ENCODE measurements around the gene MAGI2. TPM values are rescaled to one million over a fixed set of nuclear protein-coding genes. Genes with fewer than 3 reads are reported as not detected.

Gene MAGI2
- total RNA-seq, 1 experiment from 2014 or later: 14.3 TPM

DNA sequence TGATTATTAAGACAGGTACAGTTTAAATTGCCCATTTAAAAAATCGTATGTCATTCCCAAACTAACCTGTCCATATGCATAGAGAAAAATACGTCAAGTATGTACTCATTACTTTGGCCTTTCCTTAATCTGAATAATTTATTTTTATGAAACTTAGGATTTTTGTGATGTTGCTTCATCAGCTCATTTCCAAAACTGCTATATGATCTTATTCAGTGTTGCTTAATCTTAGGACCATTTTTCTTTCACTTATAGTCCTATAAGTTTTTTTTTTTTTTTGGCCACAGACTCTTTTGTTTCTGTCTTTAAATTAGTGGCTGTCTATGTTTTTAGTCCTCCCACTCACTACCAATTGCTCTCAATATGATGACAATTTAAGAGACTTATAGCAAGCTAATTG lies 1309.8 kb downstream of the MAGI2 start:
- no peaks in the 10 kb centered on the region for H3K79me1 ChIP-seq (ENCODE audit: insufficient read depth, low read depth, low read length, poor library complexity, severe bottlenecking)
- no peaks in the 10 kb centered on the region for H4K20me1 ChIP-seq (ENCODE audit: control insufficient read depth, insufficient read depth, insufficient read length)
- H4K8ac ChIP-seq (replicated peaks; ENCODE audit: insufficient read length, low read depth, low read length): no peak overlapping the region
- no peak overlapping the region for H3K18ac ChIP-seq (ENCODE audit: insufficient read length, low read depth, low read length)
- no peak overlapping the region for H2BK12ac ChIP-seq (ENCODE audit: insufficient read length, low read depth, low read length)
- H2BK15ac ChIP-seq (ENCODE audit: low read depth, low read length): no peak overlapping the region
- no peak overlapping the region for H4K5ac ChIP-seq (ENCODE audit: insufficient read length, low read depth, low read length)
- H3K4me1 Mint-ChIP-seq: peaks cover 3% of the 10 kb centered on the region in 2 experiments; a peak in 2 of 4 replicates
- no peak overlapping the region for H2BK5ac ChIP-seq (ENCODE audit: insufficient read length, low read length)
- H3K27me3 Mint-ChIP-seq (ENCODE audit: low read depth): no peaks in the 10 kb centered on the region
- H3K14ac ChIP-seq (ENCODE audit: insufficient read depth, low read length): no peak overlapping the region
- H3K4me3 Mint-ChIP-seq: no peak overlapping the region
- no peak for DNase-seq
- H3T11ph ChIP-seq (ENCODE audit: low read length): no peak overlapping the region
- no peak overlapping the region for H2AFZ ChIP-seq (ENCODE audit: low read length)
- H3K4me2 ChIP-seq (ENCODE audit: insufficient read depth, insufficient read length, low read length): no peak overlapping the region
- H3K9ac ChIP-seq (ENCODE audit: extremely low read depth, insufficient read length, low read length): no peak overlapping the region
- no peaks in the 10 kb centered on the region; a peak in 1 of 5 replicates for H3K9me3 Mint-ChIP-seq
- no peaks in the 10 kb centered on the region for H3K27me3 ChIP-seq (ENCODE audit: insufficient read depth, low read length)
- no CpG with 5 or more reads among the region's 2 CpGs for WGBS (ENCODE audit: extremely low coverage, insufficient read length, low lambda C conversion rate)
- no peaks in the 10 kb centered on the region for H3K79me2 ChIP-seq (ENCODE audit: insufficient read depth, low read length)
- no peak overlapping the region for H3K27ac ChIP-seq (ENCODE audit: insufficient read length, low read depth, low read length)
- no peak overlapping the region for H3K23ac ChIP-seq (ENCODE audit: insufficient read length, low read depth, low read length)
- no peak overlapping the region for H3K4ac ChIP-seq (ENCODE audit: low read depth, low read length)
- H2BK120ac ChIP-seq (ENCODE audit: low read depth, low read length, poor library complexity, severe bottlenecking): no peak overlapping the region
- TF ChIP-seq, protein P1, sequence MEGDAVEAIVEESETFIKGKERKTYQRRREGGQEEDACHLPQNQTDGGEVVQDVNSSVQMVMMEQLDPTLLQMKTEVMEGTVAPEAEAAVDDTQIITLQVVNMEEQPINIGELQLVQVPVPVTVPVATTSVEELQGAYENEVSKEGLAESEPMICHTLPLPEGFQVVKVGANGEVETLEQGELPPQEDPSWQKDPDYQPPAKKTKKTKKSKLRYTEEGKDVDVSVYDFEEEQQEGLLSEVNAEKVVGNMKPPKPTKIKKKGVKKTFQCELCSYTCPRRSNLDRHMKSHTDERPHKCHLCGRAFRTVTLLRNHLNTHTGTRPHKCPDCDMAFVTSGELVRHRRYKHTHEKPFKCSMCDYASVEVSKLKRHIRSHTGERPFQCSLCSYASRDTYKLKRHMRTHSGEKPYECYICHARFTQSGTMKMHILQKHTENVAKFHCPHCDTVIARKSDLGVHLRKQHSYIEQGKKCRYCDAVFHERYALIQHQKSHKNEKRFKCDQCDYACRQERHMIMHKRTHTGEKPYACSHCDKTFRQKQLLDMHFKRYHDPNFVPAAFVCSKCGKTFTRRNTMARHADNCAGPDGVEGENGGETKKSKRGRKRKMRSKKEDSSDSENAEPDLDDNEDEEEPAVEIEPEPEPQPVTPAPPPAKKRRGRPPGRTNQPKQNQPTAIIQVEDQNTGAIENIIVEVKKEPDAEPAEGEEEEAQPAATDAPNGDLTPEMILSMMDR (conservative IDR thresholded peaks at IDR 0.05): no peak
- no peaks in the 10 kb centered on the region for H3K23me2 ChIP-seq (ENCODE audit: insufficient read length, low read depth, low read length, poor library complexity, severe bottlenecking)
- peaks cover 0 to 8% (median 0%) of the 10 kb centered on the region in 3 experiments; a peak in 3 of 7 replicates for H3K36me3 Mint-ChIP-seq (ENCODE audit: insufficient read depth in 1 of 3, low read depth in 3 of 3)
- no peak overlapping the region for H3K56ac ChIP-seq (ENCODE audit: insufficient read length, low read depth, low read length)
- no peak overlapping the region for H2BK20ac ChIP-seq (ENCODE audit: low read depth, low read length, poor library complexity, severe bottlenecking)
- no peaks in the 10 kb centered on the region; the same call in 1 of the 2 replicates for H3K4me1 ChIP-seq (ENCODE audit: insufficient read depth, low read length)
- no peak overlapping the region for H3K27ac Mint-ChIP-seq
- no peak overlapping the region for H2AK5ac ChIP-seq (ENCODE audit: insufficient read length, low read length)
- no peak overlapping the region for H4K91ac ChIP-seq (ENCODE audit: insufficient read length, low read depth, low read length)
- no peaks in the 10 kb centered on the region for H3K9me3 ChIP-seq (ENCODE audit: control insufficient read depth, low read depth, low read length)
